AG04449 (cell line): ENCODE measurements around the gene ANKRD42.
"Not testable (repeated sequence)": the region's sequence is repeated elsewhere in the genome, so short reads cannot be mapped to it uniquely, and the experiment has no call there.

Experiments used
- CTCF ChIA-PET: fragments of 350-600 bp; formaldehyde crosslinking; extraction: SDS; loops from one replicate; lab custom pipeline; 2021; ENCODE audit warnings: antibody characterized with exemption; lab: Yijun Ruan, JAX
- POLR2A ChIA-PET: fragments of 400-600, 350-600 bp; formaldehyde crosslinking; extraction: SDS; loops from one replicate; lab custom pipeline; 2020; ENCODE audit warnings: antibody characterized with exemption, inconsistent platforms; lab: Yijun Ruan, JAX
- DNase-seq: peaks from one replicate; pipeline ENCODE4 v3.0.0-alpha.2; 2010; ENCODE audit warnings: low read depth, low spot score
- H3K4me3 ChIP-seq: 2 replicates; pipeline ENCODE4 v1.5.1; 2011; ENCODE audit warnings: low read depth, mild to moderate bottlenecking, control low read depth, low read length
- CTCF ChIP-seq: IDR thresholded peaks from one replicate; pipeline ENCODE4 v1.5.1; 2011; ENCODE audit warnings: mild to moderate bottlenecking, moderate library complexity, low read length, control low read depth, inconsistent platforms; ENCODE audit not compliant: insufficient read depth; ENCODE audit errors: missing control alignments

The ANKRD42 gene

GRCh38 chr11:83195143-83195466 lies 1.6 kb downstream of the ANKRD42 start:
- CTCF ChIA-PET = interaction anchor here (1.0 to 1.4 kb wide), 4 partner anchors 15 to 626 kb away, joined by 3 to 5 read pairs (median 4); no protein-coding TSS in a partner anchor
- no peak for DNase-seq
- peak overlapping the region; percentile 87 for H3K4me3 ChIP-seq
- POLR2A ChIA-PET = no interaction called here
- no peak for TF ChIP-seq CTCF

GRCh38 chr11:83195649-83196048 lies 2.1 kb downstream of the ANKRD42 start:
- no peak for TF ChIP-seq CTCF
- ChIA-PET CTCF (interaction anchor here (1.0 to 1.3 kb wide), 2 partner anchors 15 to 626 kb away, joined by 3 read pairs; no protein-coding TSS in a partner anchor), POLR2A (no interaction called here)
- no peak for DNase-seq
- no peak overlapping the region; the same call in 1 of the 2 replicates for H3K4me3 ChIP-seq

GRCh38 chr11:83200035-83200434 lies 6.5 kb downstream of the ANKRD42 start:
- TF ChIP-seq CTCF = no peak
- ChIA-PET POLR2A (no interaction called here), CTCF (interaction anchor here (2.0 kb wide), 2 partner anchors 7 to 12 kb away, joined by 5 to 8 read pairs; no protein-coding TSS in a partner anchor)
- H3K4me3 ChIP-seq = no peak overlapping the region
- no peak for DNase-seq

- CTCF ChIA-PET = interaction anchor here (1.9 kb wide), 1 partner anchor 44 kb away, joined by 8 read pairs; no protein-coding TSS in a partner anchor
- TF ChIP-seq CTCF = no peak
- DNase-seq = no peak
- POLR2A ChIA-PET = no interaction called here
- H3K4me3 ChIP-seq = no peak overlapping the region
These were observed 12.2 kb downstream of the ANKRD42 start for GRCh38 chr11:83205608-83206185.

- no peak for TF ChIP-seq CTCF
- POLR2A ChIA-PET = no interaction called here
- CTCF ChIA-PET = interaction anchor here (1.9 kb wide), 1 partner anchor 43 kb away, joined by 8 read pairs; no protein-coding TSS in a partner anchor
- no peak overlapping the region for H3K4me3 ChIP-seq
- DNase-seq = no peak
These were observed 12.7 kb downstream of the ANKRD42 start for GRCh38 chr11:83206221-83206620.

- DNase-seq, H3K4me3 ChIP-seq, POLR2A ChIA-PET: not testable (repeated sequence)
- CTCF ChIA-PET = interaction anchor here (1.0 to 1.9 kb wide), 2 partner anchors 8 to 43 kb away, joined by 5 to 8 read pairs; no protein-coding TSS in a partner anchor
These were observed 13.4 kb downstream of the ANKRD42 start for GRCh38 chr11:83206771-83207382.

GRCh38 chr11:83219095-83219494 lies 25.6 kb downstream of the ANKRD42 start:
- H3K4me3 ChIP-seq = no peak overlapping the region
- peak; percentile 22 for TF ChIP-seq CTCF
- DNase-seq = no peak
- ChIA-PET POLR2A (no interaction called here), CTCF (interaction anchor here (0.9 to 1.9 kb wide), 2 partner anchors 9 to 17 kb away, joined by 3 to 6 read pairs; no protein-coding TSS in a partner anchor)
